Breast epithelium (tissue), 4 donors: ENCODE results near the gene RYR1. TPM values are rescaled to one million over a fixed set of nuclear protein-coding genes. Genes with fewer than 3 reads are reported as not detected.

Experiments
- DNase-seq, 2 donors: peaks; one replicate each; pipeline ENCODE4 v3.0.0-alpha.2; 2019; ENCODE audit warnings: low spot score in 2 of 2
- H3K27ac ChIP-seq, 2 donors: fragments of 200-600 bp; sonication (generic) in 1 of 2; one replicate each; pipeline ENCODE4 v1.5.1; 2016 to 2019; ENCODE audit warnings: mild to moderate bottlenecking in 1 of 2
- H3K27me3 ChIP-seq, 2 donors: fragments of 200-600 bp; sonication (generic) in 1 of 2; one replicate each; pipeline versions ENCODE4 v1.5.1 to v1.6.0; 2017 to 2019; ENCODE audit warnings: control low read depth in 1 of 2, mild to moderate bottlenecking in 1 of 2
- H3K36me3 ChIP-seq: fragments of 200-600 bp; one replicate; pipeline ENCODE4 v1.5.1; 2019
- H3K4me1 ChIP-seq, 2 donors: fragments of 200-600 bp; sonication (generic); one replicate each; pipeline ENCODE4 v1.5.1; 2016 to 2019; ENCODE audit warnings: control low read depth in 1 of 2
- H3K4me3 ChIP-seq, 3 donors: fragments of 200-600 bp; sonication (generic); 1 replicate in 2 of 3; 2 replicates in 1 of 3; pipeline ENCODE4 v1.5.1; 2016 to 2019; ENCODE audit warnings: mild to moderate bottlenecking in 3 of 3, moderate library complexity in 2 of 3
- H3K9me3 ChIP-seq, 2 donors: fragments of 200-600 bp; sonication (generic) in 1 of 2; one replicate each; pipeline ENCODE4 v1.5.1; 2016 to 2019; ENCODE audit warnings: control low read depth in 1 of 2
- CTCF ChIP-seq, 3 donors: fragments of 450-650 bp; IDR thresholded peaks; one replicate each; pipeline ENCODE4 v1.5.1; 2016 to 2017; ENCODE audit warnings: antibody characterized with exemption in 3 of 3, mild to moderate bottlenecking in 3 of 3, moderate library complexity in 3 of 3
- POLR2A ChIP-seq: fragments of 450-650 bp; IDR thresholded peaks from one replicate; pipeline ENCODE4 v1.6.1; 2016; ENCODE audit warnings: antibody characterized with exemption, mild to moderate bottlenecking, moderate library complexity
- POLR2AphosphoS5 ChIP-seq, 3 donors: sonication (generic); formaldehyde crosslinking; IDR thresholded peaks; one replicate each; pipeline ENCODE4 v1.6.1; 2017; ENCODE audit warnings: antibody characterized with exemption in 3 of 3
- intact Hi-C: fragments of 100-400 bp; cut with DNase I; formaldehyde crosslinking; loops from one replicate; pipeline ENCODE4 v1.15.1; 2023; ENCODE audit warnings: low total_unique reads
- total RNA-seq, 3 donors: library from RNA; depleted of rRNA; stranded (reverse); fragments of >200 nt; gene quantifications; one replicate each; pipeline ENCODE4 v1.1.0, GENCODE V29; 2016

Gene RYR1
- total RNA-seq, 3 donors from 2014 or later = 1.3 to 6.7 (median 3.5) TPM

GRCh38 chr19:38532939-38533338, 99.4 kb downstream of the RYR1 start:
- no peaks in the 10 kb centered on the region for H3K4me1 ChIP-seq
- no peak overlapping the region for H3K4me3 ChIP-seq
- intact Hi-C loops = no loop called here
- H3K27me3 ChIP-seq = no peaks in the 10 kb centered on the region
- no peak overlapping the region for H3K27ac ChIP-seq
- H3K9me3 ChIP-seq = peaks cover 12 to 19% of the 10 kb centered on the region in 2 donors
- DNase-seq = peak in 1 of 2 donors; percentile 39
- TF ChIP-seq CTCF (IDR thresholded peaks at IDR 0.05) (no peak), POLR2A (no peak), POLR2AphosphoS5 (IDR thresholded peaks at IDR 0.05) (no peak)
- no peaks in the 10 kb centered on the region for H3K36me3 ChIP-seq

GRCh38 chr19:38534574-38534973, 101.1 kb downstream of the RYR1 start:
- no peaks in the 10 kb centered on the region for H3K4me1 ChIP-seq
- no peak overlapping the region for H3K27ac ChIP-seq
- no peaks in the 10 kb centered on the region for H3K27me3 ChIP-seq
- DNase-seq = no peak
- H3K4me3 ChIP-seq = no peak overlapping the region
- intact Hi-C loops = no loop called here
- H3K36me3 ChIP-seq = no peaks in the 10 kb centered on the region
- no peak for TF ChIP-seq POLR2AphosphoS5 (IDR thresholded peaks at IDR 0.05)
- TF ChIP-seq POLR2A = no peak
- TF ChIP-seq CTCF (IDR thresholded peaks at IDR 0.05) = no peak
- peaks cover 12 to 20% of the 10 kb centered on the region in 2 donors for H3K9me3 ChIP-seq

GRCh38 chr19:38535212-38535611, 101.7 kb downstream of the RYR1 start:
- no peak overlapping the region for H3K4me3 ChIP-seq
- H3K4me1 ChIP-seq = no peaks in the 10 kb centered on the region
- TF ChIP-seq POLR2AphosphoS5 (IDR thresholded peaks at IDR 0.05) (no peak), CTCF (IDR thresholded peaks at IDR 0.05) (no peak), POLR2A (no peak)
- intact Hi-C loops = no loop called here
- no peaks in the 10 kb centered on the region for H3K27me3 ChIP-seq
- H3K9me3 ChIP-seq = peaks cover 12 to 20% of the 10 kb centered on the region in 2 donors
- no peaks in the 10 kb centered on the region for H3K36me3 ChIP-seq
- no peak overlapping the region for H3K27ac ChIP-seq
- DNase-seq = no peak

GRCh38 chr19:38537071-38537936, 103.8 kb downstream of the RYR1 start:
- H3K4me1 ChIP-seq = no peaks in the 10 kb centered on the region
- H3K9me3 ChIP-seq = peaks cover 12 to 20% of the 10 kb centered on the region in 2 donors
- H3K27ac ChIP-seq = no peak overlapping the region
- no peak overlapping the region for H3K4me3 ChIP-seq
- no peak for TF ChIP-seq POLR2AphosphoS5 (IDR thresholded peaks at IDR 0.05)
- TF ChIP-seq CTCF (IDR thresholded peaks at IDR 0.05) = no peak
- no peak for TF ChIP-seq POLR2A
- no peaks in the 10 kb centered on the region for H3K27me3 ChIP-seq
- intact Hi-C loops = no loop called here
- no peak for DNase-seq
- no peaks in the 10 kb centered on the region for H3K36me3 ChIP-seq

- no peak for DNase-seq
- no peaks in the 10 kb centered on the region for H3K27me3 ChIP-seq
- no peak overlapping the region for H3K4me3 ChIP-seq
- H3K36me3 ChIP-seq = no peaks in the 10 kb centered on the region
- peaks cover 12 to 20% of the 10 kb centered on the region in 2 donors for H3K9me3 ChIP-seq
- TF ChIP-seq CTCF (IDR thresholded peaks at IDR 0.05) (no peak), POLR2AphosphoS5 (IDR thresholded peaks at IDR 0.05) (no peak), POLR2A (no peak)
- H3K27ac ChIP-seq = peak overlapping the region; percentile 49 to 50
- intact Hi-C loops = no loop called here
- no peaks in the 10 kb centered on the region for H3K4me1 ChIP-seq
Measured at GRCh38 chr19:38538386-38538785, 104.9 kb downstream of the RYR1 start.
